ENCODE measurements around the gene FAM170B. TPM values are rescaled to one million over a fixed set of nuclear protein-coding genes. Genes with fewer than 3 reads are reported as not detected.

Gene FAM170B
- total RNA-seq, 4 donors from 2014 or later = not detected

DNA sequence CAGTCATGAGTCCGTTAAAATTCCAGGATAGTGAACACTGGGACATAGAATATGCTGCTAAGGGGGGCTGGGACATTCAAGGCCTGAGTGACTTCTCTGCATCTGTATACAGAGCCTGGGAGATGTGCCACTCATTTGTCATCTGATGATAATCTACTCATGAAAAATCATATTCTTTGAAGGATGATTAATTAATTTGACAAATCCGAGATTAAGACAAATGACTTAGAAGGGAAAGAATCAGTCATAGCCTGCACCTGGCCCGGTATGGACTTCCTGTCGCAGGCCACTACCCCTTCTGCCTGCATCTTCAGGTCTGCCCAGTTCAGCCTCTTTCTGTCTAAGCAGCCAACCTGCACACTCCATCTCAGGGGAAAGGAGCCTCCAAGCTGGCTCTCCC, 18.8 kb upstream of the FAM170B start:
- intact Hi-C loops (cut with DNase I) = no loop called here
- no peaks in the 10 kb centered on the region for H3K36me3 ChIP-seq

DNA sequence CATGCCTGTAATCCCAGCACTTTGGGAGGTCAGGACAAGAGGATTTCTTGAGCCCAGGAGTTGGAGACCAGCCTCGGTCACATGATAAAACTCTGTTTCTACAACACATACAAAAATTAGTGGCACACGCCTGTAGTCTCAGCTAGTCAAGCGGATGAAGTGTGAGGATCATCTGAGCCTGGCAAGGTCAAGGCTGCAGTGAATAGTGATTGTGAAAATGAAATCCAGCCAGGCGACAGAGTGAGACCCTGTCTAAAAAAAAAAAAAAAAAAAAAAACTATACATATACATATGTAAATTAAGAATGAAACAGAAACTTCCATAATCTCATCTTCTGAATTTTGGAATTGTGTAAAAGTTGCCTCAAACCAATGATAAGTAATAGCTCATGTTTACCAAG, 18.2 kb upstream of the FAM170B start:
- TF ChIP-seq POLR2A (IDR thresholded peaks at IDR 0.05) = no peak
- TF ChIP-seq, protein P1, sequence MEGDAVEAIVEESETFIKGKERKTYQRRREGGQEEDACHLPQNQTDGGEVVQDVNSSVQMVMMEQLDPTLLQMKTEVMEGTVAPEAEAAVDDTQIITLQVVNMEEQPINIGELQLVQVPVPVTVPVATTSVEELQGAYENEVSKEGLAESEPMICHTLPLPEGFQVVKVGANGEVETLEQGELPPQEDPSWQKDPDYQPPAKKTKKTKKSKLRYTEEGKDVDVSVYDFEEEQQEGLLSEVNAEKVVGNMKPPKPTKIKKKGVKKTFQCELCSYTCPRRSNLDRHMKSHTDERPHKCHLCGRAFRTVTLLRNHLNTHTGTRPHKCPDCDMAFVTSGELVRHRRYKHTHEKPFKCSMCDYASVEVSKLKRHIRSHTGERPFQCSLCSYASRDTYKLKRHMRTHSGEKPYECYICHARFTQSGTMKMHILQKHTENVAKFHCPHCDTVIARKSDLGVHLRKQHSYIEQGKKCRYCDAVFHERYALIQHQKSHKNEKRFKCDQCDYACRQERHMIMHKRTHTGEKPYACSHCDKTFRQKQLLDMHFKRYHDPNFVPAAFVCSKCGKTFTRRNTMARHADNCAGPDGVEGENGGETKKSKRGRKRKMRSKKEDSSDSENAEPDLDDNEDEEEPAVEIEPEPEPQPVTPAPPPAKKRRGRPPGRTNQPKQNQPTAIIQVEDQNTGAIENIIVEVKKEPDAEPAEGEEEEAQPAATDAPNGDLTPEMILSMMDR (IDR thresholded peaks at IDR 0.05) = no peak
- no peak overlapping the region for H3K27ac ChIP-seq
- no peak overlapping the region for H3K4me3 ChIP-seq (replicated peaks in 1 of 3)
- no peaks in the 10 kb centered on the region for H3K27me3 ChIP-seq
- no peak for DNase-seq
- intact Hi-C loops (cut with DNase I) = no loop called here
- H3K36me3 ChIP-seq = no peaks in the 10 kb centered on the region
- H3K4me1 ChIP-seq = no peaks in the 10 kb centered on the region
- no peaks in the 10 kb centered on the region for H3K9me3 ChIP-seq
- WGBS, 2 donors = 82 to 98% methylated on average over 4 of the region's 4 CpGs

More for the DNA sequence above, 18.8 kb upstream of the FAM170B start:
- TF ChIP-seq, protein P1 (IDR thresholded peaks at IDR 0.05) = no peak
- TF ChIP-seq POLR2A (IDR thresholded peaks at IDR 0.05) = no peak
- no peak for DNase-seq
- Histone ChIP-seq H3K27ac (no peak overlapping the region), H3K9me3 (no peaks in the 10 kb centered on the region), H3K4me3 (replicated peaks in 1 of 3) (no peak overlapping the region), H3K4me1 (no peaks in the 10 kb centered on the region), H3K27me3 (no peaks in the 10 kb centered on the region)
- WGBS, 2 donors = 83% methylated on average over 4 of the region's 4 CpGs

DNA sequence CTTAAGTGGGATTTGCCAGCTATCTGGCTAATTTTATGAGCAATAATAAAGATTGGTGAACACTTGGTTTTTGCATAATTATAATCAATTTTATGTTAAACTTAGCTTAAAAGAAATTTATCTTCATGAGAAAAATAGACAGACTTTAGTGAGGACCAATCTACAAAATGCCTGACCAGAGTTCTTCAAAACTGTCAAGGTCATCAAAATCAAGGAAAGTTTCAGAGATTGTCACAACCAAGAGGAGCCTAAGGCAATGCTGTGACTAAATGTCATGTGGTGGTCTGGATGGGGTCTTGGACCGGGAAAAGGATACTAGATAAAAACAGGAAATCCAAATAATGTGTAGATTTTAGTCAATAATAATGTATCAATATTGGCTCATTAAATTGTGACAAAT, 17.7 kb upstream of the FAM170B start:
- intact Hi-C loops (cut with DNase I) = no loop called here
- no peaks in the 10 kb centered on the region for H3K4me1 ChIP-seq
- no peak overlapping the region for H3K27ac ChIP-seq
- H3K4me3 ChIP-seq (replicated peaks in 1 of 3) = no peak overlapping the region
- DNase-seq = no peak
- H3K9me3 ChIP-seq = no peaks in the 10 kb centered on the region
- WGBS, 2 donors = 89 to 91% methylated on average over 1 of the region's 1 CpG
- no peak for TF ChIP-seq POLR2A (IDR thresholded peaks at IDR 0.05)
- TF ChIP-seq, protein P1 (IDR thresholded peaks at IDR 0.05) = no peak
- H3K27me3 ChIP-seq = no peaks in the 10 kb centered on the region
- no peaks in the 10 kb centered on the region for H3K36me3 ChIP-seq

DNA sequence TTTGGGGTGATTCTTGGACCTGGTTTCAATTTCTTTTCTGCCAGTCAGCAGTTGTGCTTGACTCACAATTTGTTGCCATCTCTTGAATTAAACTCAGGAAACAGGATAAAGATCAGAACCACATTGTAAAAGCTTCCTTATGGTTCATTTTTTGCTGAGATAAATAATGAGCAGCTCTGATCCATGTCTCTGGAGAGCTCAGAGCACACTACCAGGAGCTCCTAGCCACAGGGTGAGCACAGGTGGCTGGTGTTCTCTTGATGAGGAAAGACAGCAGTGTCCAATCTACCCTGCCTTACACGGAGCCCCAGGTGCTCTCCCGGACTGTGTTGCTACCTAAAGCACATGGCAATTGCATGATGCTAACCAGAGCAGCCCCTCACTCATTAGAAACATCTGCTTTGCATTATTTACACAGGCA, 17.2 kb upstream of the FAM170B start:
- Histone ChIP-seq H3K27ac (no peak overlapping the region), H3K4me3 (replicated peaks in 1 of 3) (no peak overlapping the region), H3K36me3 (no peaks in the 10 kb centered on the region), H3K9me3 (no peaks in the 10 kb centered on the region), H3K4me1 (no peaks in the 10 kb centered on the region), H3K27me3 (no peaks in the 10 kb centered on the region)
- DNase-seq = no peak
- 60 to 89% methylated on average over 2 of the region's 2 CpGs for WGBS, 2 donors
- intact Hi-C loops (cut with DNase I) = no loop called here
- TF ChIP-seq, protein P1 (IDR thresholded peaks at IDR 0.05) = no peak
- TF ChIP-seq POLR2A (IDR thresholded peaks at IDR 0.05) = no peak

DNA sequence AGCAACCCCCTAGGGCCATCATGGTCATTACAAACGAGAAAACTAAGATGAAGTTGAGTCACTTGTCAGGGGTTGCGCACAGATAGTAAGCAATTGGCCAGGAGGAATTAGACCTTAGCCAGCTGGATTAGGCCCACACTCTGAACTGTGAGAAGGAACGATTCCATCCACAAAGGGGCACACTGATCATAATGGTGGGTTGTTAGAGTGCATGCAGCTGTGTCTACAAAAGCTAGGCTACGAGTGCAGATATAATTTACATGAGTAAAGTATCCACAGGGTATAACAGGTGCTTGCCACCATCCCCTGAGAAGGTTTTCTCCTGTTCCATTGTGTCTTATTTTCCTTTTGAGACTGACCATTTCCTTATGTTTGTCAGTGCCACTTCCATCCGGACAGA, 16.6 kb upstream of the FAM170B start:
- no peaks in the 10 kb centered on the region for H3K36me3 ChIP-seq
- no peak overlapping the region for H3K4me3 ChIP-seq (replicated peaks in 1 of 3)
- H3K4me1 ChIP-seq = no peaks in the 10 kb centered on the region
- WGBS, 2 donors = 80 to 82% methylated on average over 5 of the region's 5 CpGs
- no peaks in the 10 kb centered on the region for H3K27me3 ChIP-seq
- intact Hi-C loops (cut with DNase I) = no loop called here
- TF ChIP-seq, protein P1 (IDR thresholded peaks at IDR 0.05) = no peak
- TF ChIP-seq POLR2A (IDR thresholded peaks at IDR 0.05) = no peak
- no peaks in the 10 kb centered on the region for H3K9me3 ChIP-seq
- no peak for DNase-seq
- no peak overlapping the region for H3K27ac ChIP-seq
